Caki2 (cell line): ENCODE data around the gene EGLN3. TPM values are rescaled to one million over a fixed set of nuclear protein-coding genes. Genes with fewer than 3 reads are reported as not detected.
"Not testable (repeated sequence)": the region's sequence is repeated elsewhere in the genome, so short reads cannot be mapped to it uniquely, and the experiment has no call there.

ENCODE experiments used
- DNase-seq: peaks from one replicate; pipeline ENCODE4 v3.0.0-alpha.2; 2015; ENCODE audit warnings: low read depth
- in situ Hi-C: cut with HindIII; loops from 2 replicates; pipeline ENCODE4 v1.10.0; 2016; ENCODE audit warnings: low sequenced_read_pairs, low pct_unique_long_range_greater_than_20kb, mixed read lengths
- total RNA-seq: library from RNA; depleted of rRNA; stranded (reverse); fragments of >200 nt; shearing (Covaris generic); gene quantifications from 2 replicates; pipeline ENCODE4 v1.2.3, GENCODE V29; 2014; ENCODE audit warnings: low replicate concordance

The EGLN3 gene
- total RNA-seq, 1 experiment from 2014 or later: 79.5 TPM

DNA sequence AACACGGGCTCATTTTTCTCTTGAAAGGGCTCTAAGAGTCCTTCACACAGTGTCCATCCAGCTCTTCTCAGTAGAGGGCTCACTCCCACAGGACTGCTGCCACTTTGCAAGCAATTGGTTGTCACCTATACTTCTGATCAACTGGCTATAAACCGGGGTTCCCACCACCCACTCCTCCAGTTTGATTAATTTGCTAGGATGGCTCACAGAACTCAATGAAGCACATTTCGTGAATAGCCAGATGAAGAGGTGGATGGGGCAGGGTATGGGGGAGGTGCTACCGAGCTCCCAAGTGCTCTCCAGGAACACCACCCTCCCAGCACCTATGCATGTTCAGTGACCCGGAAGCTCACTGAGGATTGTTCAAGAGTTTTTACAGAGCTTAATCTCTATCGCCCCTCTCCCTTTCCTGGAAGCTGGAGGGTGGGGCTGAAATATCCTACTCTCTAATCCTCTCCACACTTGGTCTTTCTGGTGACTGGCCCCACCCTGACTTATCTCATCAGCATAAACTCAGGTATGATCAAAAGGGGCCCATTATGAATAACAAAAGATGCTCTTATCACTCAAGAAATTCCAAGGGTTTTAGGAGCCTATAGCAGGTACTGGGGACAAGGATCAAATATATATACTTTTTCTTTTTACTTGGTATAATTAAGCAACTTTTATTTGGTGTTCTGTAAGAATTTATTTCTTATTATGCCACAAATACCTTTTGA, 13.9 kb upstream of the EGLN3 start:
- in situ Hi-C loops: no loop called here
- no peak for DNase-seq

DNA sequence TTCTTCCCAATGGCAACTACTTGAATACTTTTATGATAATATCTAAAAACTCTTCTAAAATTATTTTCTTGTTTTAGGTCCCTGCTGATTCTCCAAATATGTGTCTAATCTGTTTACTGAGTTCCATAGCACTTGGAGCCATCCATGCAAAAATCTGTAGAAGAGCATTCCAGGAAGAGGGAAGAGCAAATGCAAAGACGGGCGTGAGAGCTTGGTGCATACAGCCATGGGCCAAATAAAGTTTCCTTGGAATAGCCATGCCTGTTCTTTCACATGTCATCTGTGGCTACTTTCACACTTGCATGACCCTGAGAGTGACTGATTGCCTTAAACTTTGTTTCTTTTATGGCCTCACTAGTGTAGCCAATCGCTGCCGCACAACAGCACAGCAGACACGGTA, 13.0 kb upstream of the EGLN3 start:
- no peak for DNase-seq
- in situ Hi-C loops: no loop called here

DNA sequence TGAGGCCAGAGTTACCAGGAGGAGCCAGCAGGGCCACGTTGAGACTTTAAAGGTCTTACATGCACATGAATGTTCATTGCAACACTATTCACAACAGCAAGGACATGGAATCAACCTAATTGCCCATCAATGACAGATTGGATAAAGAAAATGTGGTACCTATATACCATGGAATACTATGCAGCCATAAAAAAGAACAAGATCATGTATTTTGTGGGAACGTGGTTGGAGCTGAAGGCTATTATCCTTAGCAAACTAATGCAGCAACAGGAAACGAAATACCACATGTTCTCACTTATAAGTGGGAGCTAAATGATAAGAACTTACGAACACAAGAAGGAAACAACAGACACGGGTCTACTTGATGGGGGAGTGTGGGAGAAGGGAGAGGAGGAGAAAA, 11.6 kb upstream of the EGLN3 start:
- in situ Hi-C loops, DNase-seq: not testable (repeated sequence)

DNA sequence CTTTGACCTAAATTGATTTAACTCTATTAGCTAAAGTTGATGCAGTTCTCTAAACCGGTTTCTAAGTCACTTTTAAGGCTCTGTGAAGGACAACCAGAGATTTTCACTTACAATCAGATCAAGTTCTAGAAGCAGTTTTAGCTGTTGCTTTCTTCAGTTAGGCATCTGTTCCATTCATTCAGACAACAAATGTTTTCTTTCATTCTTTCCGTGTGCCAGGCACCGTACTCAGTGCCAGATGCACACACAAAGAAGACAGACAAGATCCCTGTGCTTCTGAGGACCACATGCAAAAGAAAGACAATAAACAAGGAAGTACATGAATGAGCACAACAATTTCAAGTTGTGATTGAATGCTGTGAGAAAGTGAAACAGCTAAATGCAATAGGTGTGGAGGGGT, 11.1 kb upstream of the EGLN3 start:
- no peak for DNase-seq
- in situ Hi-C loops: no loop called here

DNA sequence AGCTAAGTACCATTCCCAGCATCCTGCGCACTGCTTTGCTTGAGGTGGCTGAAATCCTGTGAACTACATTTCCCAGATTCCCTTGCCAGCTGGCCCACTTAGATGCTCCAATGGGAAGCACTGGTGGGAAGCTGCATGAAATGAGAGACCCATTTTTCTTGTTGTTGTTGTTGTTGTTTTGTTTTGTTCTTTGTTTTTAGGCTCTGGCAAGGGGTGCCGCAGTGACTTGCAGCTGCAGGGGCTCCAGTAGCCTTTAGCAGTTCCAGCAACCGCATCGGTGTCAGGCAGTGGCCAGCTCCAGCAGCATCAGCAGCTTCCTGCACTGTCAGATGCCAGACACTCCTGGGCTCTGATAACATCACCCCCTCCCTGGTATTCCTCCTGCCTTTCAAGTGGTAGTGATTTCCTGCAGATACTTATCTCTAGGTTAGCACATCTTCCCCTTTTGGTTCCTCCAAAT, 8.8 kb upstream of the EGLN3 start:
- DNase-seq: no peak
- in situ Hi-C loops: no loop called here

DNA sequence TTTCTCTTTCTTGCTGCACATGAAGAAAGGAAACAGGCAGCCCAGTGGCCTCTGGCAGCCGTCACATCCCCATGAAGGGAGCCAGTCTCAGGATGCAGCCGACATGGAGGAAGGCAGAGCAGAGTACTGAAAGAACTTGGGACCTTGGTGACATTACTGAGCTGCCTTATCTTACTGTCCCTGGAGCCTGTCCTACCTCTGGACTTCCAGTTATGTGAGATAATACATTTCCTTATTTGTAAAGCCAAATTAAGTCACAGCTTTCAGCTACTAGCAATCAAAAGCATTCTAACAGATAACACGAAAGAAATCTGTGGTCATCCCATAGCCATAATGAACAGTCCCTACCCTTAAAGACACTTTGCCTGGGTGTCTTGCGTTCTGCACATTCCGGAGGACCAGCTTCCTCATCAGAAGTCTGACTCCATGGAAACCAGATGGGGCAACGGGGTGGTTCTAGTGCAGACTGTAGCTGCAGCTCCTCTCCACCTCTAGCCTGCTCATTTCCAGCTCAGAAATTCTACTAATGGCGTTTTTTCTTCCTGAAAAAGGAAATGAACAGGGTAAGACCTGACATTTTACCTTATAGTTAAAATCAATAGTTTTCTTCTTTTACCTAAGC, 7.8 kb upstream of the EGLN3 start:
- in situ Hi-C loops: no loop called here
- DNase-seq: no peak

DNA sequence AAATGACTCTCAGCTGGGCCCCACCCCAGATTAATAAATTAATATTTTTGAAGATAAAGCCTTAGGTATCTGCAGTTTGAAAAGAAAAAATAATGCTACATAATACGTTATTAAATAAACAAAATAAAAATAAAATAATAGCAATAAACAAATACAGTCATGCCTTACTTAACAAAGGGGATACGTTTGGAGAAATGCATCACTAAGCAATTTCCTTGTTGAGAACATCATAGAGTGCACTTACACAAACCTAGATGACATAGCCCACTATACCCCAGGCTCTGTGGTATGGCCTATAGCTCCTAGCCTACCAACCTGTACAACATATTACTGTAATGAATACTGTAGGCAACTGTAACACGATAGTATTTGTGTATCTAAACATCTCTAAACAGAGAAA, 7.1 kb upstream of the EGLN3 start:
- in situ Hi-C loops: no loop called here
- DNase-seq: no peak

DNA sequence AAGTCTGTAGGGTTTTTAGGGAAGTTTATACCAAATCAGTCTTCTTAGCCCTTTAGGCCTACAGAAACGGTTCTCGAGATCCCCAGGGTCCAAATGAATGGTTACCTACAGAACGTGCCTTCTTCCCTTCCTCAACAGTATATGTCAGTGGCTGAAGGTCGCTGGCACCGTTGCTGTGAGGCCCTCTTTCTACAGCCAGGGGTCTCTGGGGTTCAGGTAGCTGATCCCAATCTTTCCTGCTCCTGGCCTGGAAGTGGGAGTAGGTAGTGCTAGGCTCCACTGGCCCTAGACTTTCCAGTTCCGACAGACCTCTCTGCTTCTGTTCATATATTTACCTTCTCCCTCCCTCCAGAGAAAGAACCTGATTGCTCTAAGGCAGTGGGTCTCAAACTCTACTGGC, 6.4 kb upstream of the EGLN3 start:
- in situ Hi-C loops: no loop called here

DNA sequence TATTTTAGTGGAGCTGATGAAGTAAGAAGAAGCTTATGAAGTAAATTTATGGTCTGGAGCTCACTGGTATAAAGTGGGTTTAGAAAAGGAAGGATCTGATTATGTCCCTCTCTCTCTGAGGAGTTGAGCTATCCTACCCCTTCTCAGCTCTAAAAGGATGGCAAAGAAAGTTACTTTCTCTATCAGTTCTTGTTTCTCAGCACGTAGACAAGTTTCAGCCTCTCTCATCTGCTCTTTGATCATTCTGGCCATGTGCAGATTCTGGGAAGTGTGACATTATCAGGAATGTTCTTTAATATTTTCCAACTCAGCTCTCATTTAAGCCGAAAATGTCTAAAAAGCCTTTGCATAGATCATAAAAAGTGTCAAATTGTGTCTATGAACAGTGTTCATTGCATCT, 5.8 kb upstream of the EGLN3 start:
- no peak for DNase-seq
- in situ Hi-C loops: no loop called here

More for the DNA sequence above, 6.4 kb upstream of the EGLN3 start:
- no peak for DNase-seq

DNA sequence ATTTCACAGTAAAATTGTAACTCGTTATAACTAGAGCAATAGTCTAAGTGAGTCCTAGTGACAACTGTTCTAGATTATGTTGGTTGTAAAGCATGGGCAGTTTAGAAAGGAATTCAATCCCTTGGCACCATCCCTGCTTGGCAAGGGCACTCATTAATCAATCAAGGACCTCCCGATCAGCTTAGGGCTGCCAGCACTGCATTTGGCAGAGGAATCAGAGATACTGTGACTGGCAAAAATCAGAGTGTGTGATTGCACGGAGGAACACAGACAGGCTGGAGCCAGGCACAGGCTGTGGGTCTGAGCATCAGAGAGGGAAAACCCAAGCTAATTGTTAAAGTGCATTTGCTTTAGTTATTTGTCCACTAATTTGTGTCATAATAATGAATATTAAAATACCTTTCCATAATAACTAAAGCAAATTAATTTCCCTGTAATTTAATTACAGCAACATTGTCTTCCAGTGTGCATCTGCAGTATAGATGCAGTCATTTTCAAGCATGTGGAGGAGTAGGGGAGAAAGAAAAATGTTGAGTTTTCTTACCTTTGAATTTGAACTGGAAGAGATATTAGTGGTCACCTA, 3.2 kb upstream of the EGLN3 start:
- in situ Hi-C loops: no loop called here
- no peak for DNase-seq

DNA sequence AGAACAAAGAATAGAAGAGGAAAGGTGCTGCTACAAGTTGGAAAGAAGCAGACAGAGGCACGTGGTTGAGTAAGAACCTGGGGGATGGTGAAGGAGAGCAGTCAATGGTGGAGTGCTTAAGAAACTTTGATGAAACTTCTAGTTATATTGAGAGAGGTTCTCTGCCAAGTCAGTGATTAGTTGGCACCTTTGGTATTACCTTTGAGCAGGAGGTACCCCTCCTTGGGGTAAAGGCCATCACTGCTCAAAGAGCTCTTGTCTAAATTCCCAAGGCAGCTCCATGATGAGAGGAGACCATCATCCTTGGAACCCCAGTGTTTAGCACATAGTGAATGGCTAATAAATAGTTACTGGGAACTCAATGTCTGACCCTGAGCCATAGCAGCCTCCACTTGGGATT, 1.7 kb upstream of the EGLN3 start:
- in situ Hi-C loops: no loop called here
- DNase-seq: no peak

DNA sequence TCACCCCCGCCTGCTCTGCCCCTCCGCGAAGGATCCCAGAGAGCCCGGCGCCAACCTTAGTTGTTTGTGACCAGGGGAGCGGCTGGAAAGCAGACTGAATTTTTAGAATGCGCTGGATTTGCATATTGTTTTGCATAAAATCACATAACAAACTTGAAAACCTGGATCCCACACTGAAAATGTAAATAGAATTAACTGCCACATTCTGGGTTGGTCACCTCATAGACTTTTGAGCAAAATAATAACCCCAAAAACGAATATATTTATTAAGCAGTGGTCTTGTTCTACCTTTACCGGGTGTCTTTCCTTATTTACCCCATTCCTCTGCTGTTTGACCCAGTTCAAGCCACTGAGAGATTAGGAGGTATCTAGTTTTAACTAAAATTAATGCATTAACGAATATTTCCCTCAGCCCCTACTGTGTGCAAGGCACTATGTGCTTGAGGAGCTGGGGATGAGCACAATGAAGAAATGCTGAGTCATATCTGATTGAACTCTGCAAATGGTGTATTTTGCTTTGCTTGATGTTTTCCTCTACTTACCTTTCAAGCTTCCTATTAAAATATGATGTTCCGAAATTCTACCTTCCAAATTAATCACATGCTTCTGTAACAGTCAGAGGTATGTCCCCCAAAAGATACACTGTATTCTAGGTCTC, 438 bp upstream of the EGLN3 start:
- in situ Hi-C loops: no loop called here
- no peak for DNase-seq

DNA sequence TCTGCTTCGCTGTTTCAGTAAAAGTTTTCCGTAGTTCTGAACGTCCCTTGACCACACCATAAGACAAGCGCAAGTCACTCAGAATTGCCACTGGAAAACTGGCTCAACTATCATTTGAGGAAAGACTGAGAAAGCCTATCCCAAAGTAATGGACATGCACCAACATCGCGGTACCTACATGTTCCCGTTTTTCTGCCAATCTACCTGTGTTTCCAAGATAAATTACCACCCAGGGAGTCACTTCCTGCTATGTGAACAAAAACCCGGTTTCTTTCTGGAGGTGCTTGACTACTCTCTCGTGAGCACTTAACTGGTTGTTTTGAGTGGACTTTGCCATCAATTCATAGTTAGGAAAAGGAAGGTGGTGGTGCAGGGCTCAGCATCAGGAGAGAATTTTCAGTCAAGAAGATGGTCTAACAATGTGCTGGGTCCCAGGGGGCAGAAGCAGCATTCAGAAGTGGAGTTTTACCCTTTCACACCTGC, 1.4 kb downstream of the EGLN3 start:
- DNase-seq: peak; percentile 56

DNA sequence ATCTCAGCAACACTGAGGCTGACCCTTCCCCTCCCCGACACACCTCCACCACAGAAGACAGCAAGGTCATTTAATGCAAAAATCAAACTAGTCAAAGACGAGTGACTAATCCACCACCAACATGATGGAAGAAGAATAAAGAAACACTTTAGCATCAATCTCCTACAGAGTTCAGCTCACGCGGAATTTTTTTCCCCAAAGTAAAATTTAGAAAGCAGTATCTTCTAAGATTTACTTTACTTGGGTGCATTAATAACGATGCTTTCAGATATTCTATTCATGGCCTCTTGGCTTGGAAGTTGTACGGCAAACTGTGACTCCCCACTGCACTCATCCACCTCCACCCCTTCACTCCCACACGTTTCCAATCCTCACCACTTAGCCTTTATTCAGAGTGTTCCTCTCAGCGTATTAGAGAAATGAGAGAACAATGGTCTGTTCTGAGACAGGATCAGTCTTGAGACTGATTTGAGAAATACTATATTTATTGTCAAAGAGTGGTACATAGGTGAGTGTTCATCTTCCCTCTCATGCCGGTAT, 1.9 kb downstream of the EGLN3 start:
- in situ Hi-C loops: no loop called here
- DNase-seq: peak; percentile 48

More for the DNA sequence above, 1.4 kb downstream of the EGLN3 start:
- in situ Hi-C loops: no loop called here

DNA sequence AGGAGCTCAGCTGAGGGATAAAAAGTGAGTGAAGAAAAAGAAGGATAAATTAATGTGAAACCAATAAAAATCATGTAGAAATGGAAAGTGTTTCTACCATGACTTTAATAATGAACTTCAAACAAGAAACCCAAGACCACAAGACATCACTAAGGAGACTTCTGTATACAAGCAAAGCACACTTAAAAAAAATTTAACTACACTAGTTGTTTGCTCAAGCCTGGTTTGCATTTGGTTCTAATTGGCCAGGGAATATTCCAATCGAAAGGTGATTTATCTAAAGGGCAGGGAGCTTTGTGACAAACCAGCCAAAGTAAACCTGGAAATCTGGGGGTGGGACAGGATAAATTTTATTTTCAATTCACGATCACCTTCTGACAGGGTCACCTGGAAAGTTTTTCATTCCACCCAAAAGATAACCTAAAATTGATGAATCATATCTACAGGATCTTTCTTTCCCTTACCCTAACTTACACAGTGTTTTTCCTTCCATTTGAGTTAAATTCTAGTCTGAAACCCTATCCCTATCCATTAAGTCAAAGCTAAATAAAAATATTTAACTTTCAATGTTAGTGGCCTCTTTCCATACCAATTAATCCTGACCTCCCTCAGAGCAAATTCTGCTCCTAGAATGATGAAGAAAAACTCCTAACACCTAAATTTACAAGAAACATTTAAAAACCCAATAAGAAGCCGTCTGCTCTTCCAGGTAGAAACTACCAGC, 2.6 kb downstream of the EGLN3 start:
- peak; percentile 27 for DNase-seq
- in situ Hi-C loops: no loop called here

DNA sequence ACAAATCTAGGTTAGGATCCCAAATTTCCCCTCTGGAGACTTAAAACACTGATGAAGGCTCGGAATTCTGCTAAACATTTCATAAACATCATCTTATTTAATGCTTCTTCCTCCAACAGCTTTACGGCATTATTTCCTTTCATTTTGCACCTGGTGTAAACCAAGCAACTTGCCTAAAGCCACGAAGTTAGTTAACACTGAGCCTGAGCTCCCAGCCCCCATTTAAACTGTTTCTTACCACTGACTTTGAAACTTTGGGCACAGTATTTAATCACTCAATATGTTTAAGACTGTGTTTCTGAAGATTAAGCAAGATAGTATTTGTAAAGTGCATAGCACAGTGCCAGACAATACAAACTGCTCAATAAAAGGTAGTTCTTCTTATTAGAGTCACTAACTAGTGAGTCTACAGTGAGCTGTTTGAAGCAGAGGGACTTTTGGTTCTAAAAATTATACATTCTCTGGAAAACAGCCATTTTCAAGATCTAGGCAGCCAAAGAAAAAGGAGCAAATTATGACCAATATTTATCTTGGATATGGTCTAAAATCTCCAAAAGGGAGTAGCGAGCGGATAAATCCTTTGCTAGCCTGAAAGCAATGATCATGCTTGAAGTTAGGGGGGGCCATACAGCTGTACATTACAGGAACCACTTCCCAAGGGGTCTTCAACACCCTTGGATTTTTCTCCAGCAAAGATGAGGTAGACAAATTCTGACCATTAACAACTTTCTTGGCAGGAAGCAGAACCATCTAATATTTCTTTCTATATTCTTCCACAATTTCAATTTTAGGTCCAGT, 4.0 kb downstream of the EGLN3 start:
- peak; percentile 53 for DNase-seq
- in situ Hi-C loops: no loop called here
